VCaP (cell line): Measurements from ENCODE around the gene SOX12.

Experiments used
- H3K27ac ChIP-seq: fragments of 450-650 bp; 2 replicates; pipeline ENCODE4 v1.5.1; 2017
- TF ChIP-seq, protein P1 (sequence below): fragments of 450-650 bp; conservative IDR thresholded peaks from 2 replicates; pipeline ENCODE4 v1.5.1; 2017; ENCODE audit warnings: mild to moderate bottlenecking, moderate library complexity

SOX12 gene

GRCh38 chr20:368915-369314, 43.6 kb downstream of the SOX12 start:
- TF ChIP-seq, protein P1, sequence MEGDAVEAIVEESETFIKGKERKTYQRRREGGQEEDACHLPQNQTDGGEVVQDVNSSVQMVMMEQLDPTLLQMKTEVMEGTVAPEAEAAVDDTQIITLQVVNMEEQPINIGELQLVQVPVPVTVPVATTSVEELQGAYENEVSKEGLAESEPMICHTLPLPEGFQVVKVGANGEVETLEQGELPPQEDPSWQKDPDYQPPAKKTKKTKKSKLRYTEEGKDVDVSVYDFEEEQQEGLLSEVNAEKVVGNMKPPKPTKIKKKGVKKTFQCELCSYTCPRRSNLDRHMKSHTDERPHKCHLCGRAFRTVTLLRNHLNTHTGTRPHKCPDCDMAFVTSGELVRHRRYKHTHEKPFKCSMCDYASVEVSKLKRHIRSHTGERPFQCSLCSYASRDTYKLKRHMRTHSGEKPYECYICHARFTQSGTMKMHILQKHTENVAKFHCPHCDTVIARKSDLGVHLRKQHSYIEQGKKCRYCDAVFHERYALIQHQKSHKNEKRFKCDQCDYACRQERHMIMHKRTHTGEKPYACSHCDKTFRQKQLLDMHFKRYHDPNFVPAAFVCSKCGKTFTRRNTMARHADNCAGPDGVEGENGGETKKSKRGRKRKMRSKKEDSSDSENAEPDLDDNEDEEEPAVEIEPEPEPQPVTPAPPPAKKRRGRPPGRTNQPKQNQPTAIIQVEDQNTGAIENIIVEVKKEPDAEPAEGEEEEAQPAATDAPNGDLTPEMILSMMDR: no peak
- peak overlapping the region; percentile 99 for H3K27ac ChIP-seq

DNA sequence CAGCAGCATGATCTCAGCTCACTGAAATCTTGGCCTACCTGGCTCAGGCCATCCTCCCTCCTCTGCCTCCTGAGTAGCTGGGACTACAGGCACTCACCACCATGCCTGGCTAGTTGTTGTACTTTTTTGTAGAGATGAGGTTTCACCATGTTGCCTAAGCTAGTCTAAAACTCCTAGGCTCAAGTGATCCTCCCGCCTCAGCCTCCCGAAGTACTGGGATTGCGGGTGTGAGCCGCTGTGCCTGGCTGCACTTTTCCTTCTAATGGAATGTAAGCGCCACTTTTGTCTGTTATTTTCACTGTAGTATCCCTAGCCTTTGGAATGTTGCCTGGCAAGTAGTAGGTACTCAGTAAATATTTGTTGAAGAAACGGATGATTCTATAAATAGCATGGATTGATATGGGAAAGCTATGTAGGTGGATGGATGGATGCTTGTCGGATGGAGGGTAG, 44.8 kb downstream of the SOX12 start:
- TF ChIP-seq, protein P1: no peak

DNA sequence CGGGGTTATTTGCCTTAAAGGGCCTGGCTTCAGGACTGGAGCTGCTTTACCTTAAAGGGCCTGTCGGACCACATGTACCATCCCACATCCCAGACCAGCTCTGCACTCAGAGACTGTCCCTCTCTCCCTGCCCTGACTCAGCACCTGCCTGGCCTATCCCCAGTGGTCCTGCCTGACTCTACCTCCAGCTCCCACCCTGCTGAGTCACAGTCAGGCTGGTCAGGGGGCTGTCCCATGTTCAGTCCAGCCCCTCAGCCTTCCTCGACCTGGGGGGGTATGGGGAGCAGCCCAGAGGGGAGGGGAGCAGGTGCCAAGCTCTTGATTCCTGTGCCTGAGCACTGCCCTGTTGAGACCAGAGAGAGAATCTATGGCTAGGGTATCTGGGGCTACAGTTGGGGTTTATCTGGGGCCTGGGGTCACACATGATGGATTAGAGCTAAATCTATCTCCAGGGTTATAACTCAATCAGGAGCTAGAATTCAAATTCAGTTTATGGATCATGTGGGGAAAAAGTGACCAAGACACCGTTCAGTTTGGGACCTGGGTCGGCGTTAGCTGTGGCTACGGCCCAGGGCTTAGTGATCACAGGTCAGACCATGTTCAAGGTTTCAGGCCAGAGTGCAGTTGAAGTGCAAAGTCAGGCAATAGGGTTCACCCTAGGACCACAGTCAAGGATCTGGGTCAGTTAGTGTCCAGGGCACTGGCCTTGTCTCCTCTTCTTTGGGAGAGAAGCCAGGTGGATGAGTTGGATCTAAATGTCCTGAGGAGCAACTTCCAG, 45.8 kb downstream of the SOX12 start:
- peak overlapping the region; percentile 99 for H3K27ac ChIP-seq
- TF ChIP-seq, protein P1: no peak

More for the DNA sequence above, 44.8 kb downstream of the SOX12 start:
- H3K27ac ChIP-seq: peak overlapping the region; percentile 99

- H3K27ac ChIP-seq: peak overlapping the region; percentile 99
- TF ChIP-seq, protein P1: no peak
Observed at GRCh38 chr20:371755-372542, 46.6 kb downstream of the SOX12 start.

DNA sequence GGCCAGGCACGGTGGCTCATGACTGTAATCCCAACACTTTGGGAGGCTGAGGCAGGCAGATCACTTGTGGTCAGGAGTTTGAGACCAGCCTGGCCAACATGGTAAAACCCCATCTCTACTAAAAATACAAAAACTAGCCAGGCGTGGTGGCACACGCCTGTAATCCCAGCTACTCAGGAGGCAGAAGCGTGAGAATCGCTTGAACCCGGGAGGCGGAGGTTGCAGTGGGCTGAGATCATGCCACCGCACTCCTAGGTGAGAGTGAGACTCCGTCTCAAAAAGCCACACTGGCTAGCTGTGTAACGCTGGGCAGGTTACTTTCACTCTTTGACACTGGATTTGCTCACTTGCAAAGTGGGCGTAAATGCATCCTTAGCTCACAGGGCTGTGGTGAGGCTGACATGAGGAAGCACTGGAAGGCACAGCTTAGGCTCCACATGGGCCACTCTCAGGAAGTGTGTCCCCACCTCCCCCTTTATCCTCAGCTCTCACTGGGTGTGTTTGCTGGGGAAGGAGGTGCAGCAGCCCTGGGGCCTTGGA, 47.3 kb downstream of the SOX12 start:
- H3K27ac ChIP-seq: peak overlapping the region; percentile 99

GRCh38 chr20:373171-373890, 48.0 kb downstream of the SOX12 start:
- peak overlapping the region; percentile 99 for H3K27ac ChIP-seq
- TF ChIP-seq, protein P1: no peak

DNA sequence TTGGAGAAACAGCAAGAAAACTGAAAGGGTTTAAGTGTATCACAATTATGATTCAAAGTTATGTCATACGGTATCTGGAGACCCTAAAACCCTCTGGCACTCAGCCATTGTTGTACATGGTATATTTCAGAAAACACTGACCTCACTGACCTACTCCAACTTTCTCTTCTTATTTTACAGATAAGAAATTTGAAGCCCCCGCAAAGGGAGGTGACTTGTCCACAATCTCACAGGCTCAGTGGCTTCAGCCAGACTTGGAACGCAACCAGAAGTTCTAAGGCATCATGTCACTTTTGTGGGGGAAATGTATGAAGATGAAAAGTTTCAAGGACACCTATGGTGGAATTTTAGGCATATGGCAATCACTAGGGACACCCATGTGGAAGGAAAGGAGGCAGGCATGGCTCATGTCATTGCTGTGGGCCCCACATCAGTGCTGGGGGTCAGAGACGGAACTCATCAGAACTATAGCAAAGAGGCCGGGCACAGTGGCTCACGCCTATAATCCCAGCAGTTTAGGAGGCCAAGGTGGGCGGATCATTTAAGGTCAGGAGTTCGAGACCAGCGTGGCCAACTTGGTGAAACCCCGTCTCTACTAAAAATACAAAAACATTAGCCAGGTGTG, 50.0 kb downstream of the SOX12 start:
- H3K27ac ChIP-seq: no peak overlapping the region; the same call in 1 of the 2 replicates
- TF ChIP-seq, protein P1: no peak
